NCI-H2029 (cell line): ENCODE data around the gene JOSD1.
A peak's percentile ranks its signal among the peaks of the same experiment; 100 is the strongest.

Experiments
- DNase-seq: peaks from one replicate; lab custom pipeline; 2025; lab: John Stamatoyannopoulos, UW

JOSD1 gene

DNA sequence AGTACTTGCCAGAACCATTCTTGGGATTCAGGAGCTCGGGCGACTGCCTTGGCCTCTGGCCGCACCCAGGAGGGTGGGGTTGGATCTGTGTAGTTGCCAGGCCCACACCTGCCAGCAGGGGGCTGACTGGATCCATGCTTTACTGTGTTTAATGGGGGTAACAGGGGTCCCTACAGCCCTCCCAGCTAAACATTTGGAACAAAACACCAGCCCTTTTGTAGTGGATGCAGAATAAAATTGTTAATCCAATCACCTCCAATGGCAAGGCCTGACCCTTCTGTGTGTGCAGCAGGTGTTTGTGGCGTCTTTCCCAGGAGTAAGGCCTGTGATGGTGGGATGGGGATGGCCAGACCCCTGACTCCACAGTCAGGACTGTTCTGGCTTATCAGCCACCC lies 32.6 kb upstream of the JOSD1 start:
- DNase-seq = peak; percentile 54

DNA sequence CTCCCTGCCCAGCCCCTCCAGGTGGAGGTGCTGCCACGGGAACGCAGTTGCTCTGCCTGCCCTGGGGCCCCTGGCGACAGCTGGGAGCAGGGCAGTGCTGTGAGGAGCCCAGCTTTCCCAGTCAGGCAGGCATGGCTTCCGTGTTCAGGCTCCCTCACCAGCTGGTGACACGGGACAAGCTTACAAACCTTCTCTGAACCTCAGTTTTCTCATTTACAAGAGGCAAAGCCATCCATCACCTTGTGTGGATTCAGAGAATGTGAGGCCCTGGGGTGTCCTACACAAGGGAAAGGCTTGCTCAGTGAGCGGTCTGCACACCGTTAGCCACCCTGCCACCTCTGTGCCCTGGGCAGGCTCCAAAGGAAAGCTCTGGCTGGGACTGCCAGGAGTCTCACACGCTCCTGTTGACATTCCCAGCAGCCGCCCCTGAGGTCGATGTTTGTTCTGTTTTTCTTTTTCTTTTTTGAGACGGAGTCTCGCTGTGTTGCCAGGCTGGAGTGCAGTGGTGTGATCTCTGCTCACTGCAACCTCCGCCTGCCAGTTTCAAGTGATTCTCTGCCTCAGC lies 31.6 kb upstream of the JOSD1 start:
- no peak for DNase-seq

DNA sequence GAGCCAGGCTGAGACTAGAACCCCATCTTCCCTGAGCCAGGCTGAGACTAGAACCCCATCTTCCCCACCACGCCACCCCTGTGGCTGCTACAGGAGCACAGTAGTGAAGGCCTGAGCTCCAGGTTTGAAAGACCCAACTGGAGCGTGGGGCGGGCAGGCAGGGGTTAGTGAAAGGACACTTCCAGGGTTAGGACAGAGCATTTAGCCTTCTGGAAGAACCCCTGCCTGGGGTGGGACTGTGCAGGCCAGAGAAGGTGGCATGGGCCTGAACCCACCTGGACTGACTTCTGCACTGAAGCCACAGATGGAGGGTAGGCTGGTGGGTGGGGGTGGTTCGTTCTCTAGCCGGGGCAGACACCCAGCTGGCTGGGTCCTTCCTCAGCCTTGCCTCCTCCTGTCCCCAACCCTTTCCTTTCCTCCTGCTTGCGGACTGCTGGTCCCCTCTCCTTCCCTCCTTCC lies 31.0 kb upstream of the JOSD1 start:
- DNase-seq = no peak

DNA sequence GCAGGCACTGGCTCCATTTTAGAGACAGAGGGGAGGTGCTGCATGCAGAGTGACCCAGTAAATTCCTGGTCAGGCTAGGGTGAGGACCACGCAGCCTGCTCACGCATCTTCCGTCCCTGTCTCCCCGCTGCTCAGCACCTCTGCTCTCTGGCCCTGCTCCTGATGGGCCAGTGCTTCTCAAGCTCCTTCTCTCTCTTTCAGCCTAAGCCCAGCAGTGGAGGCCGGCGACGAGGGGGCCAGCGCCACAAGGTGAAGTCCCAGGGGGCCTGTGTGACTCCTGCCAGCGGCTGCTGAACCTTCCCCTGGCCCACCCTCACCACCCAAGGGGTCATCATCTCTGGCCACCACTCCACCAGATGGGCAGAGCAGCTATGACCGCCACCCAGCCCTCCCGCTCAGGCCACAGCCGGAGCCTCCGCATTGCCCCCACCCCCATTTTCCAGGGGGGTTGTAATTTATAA lies 29.7 kb upstream of the JOSD1 start:
- DNase-seq = no peak

DNA sequence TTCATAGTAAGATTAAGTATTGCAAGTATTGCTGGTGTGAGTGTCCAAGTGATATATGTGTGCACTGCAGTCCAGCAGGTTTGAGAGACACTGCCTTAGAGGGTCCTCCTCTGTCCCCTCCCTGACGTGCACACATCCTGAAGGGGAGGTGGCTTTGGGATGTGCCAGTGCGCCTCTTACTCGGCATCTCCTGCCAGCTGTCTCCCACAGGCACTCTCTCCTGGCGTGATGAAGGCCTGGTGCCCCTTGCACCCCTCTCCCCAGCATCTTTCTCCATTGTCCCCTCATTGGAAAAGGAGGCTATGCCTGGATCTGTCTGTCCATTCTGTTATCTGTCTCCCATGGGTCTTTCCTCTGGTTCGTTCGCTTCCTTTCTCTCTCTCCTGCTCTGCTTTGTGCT lies 29.2 kb upstream of the JOSD1 start:
- no peak for DNase-seq

DNA sequence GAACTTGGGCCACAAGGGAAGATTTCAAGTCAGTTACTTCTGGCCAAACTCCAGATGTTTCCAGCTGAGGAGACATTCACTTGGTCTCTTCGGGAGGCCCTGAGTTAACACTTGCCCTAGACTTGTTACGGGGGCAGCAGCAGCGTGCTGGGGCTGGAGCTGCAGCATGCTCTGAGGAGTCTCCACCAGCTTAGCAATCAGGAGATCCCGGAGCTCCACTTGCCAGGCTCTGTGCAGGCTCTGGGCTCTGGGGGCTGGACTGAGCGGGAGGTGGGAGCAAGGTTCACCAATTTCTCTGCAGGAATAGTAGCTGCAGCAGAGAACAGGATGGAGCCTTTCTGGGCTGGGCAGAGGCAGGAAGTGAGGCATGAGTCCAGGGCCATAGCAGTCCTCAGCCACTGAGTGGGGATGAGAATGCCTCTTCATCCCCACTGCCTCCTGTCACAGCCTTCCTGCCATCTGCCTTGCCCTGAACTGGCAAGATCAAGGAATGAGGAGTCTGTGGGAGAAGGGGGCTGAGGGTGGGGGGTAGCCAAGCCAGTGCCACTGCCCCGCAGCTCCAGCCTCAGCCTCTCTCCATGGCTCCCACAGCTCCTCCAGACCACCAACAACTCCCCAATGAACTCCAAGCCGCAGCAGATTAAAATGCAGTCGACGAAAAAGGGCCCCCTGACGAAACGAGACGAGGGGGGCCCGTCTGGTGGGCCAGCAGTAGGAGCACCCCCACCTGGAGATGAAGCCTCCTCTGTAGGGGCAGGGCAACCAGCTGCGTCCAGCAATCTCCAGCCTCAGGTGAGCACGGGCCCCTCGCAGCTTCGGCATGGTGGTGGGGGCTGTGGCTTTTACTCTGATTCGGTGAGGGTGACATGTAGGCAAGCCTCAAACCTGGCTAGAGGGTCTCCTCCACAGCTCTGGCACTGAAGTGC lies 28.4 kb upstream of the JOSD1 start:
- no peak for DNase-seq

DNA sequence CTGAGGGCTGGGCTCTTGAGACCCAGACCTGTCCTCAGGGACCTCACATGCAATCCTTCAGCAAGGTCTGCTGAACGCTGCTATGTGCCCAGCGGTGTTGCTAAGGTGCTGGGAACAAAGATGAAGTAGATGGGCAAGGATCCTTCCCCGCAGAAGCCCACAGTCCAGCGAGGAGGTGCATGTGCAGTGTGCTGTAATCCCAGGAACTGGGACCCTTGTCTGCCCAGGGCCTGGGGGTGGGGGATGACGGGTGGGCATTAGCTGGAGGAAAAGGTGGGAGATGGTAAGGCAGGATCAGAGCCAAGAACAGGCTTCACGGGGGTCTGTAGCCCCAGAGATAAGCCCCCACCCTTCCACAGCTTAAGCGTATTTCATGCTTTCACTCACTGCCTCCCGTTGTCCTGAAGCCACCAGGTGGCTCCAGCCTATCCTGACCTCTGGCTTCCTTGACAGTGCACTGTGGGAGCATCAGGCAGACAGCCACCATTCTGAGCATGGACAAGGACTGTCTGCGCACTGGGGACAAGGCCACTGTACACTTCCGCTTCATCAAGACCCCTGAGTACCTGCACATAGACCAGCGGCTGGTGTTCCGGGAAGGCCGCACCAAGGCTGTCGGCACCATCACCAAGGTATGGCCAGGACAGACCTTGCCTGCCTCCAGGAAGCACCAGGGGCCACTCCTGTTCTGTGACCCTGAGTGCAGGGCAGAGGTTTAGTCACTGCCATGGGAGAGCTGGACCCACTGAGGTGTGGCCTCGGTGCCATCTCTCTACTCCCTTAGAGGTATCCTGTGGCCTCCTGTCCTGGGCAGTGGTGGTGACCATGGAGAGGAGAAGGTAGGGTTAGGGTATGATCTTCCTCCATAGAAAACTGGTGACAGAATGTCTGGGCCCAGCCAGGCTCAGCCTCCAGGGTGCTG lies 27.0 kb upstream of the JOSD1 start:
- DNase-seq = no peak

DNA sequence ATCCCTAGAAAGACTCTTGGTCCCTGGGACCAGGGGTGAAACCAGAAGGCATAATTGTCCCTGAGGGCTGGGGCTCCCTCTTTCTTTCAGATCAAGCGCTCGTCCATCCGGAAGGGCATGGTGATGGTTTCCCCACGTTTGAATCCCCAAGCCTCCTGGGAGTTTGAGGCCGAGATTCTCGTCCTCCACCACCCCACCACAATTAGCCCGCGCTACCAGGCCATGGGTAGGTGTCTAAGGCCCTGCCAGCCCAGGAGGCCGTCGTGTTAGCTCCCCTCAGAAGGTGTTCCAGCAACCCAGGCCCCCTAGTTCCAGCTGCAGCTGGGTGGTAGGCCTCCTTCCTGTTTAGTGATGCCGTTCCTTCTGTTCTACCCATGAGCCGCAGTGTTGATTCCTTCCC lies 26.4 kb upstream of the JOSD1 start:
- no peak for DNase-seq

DNA sequence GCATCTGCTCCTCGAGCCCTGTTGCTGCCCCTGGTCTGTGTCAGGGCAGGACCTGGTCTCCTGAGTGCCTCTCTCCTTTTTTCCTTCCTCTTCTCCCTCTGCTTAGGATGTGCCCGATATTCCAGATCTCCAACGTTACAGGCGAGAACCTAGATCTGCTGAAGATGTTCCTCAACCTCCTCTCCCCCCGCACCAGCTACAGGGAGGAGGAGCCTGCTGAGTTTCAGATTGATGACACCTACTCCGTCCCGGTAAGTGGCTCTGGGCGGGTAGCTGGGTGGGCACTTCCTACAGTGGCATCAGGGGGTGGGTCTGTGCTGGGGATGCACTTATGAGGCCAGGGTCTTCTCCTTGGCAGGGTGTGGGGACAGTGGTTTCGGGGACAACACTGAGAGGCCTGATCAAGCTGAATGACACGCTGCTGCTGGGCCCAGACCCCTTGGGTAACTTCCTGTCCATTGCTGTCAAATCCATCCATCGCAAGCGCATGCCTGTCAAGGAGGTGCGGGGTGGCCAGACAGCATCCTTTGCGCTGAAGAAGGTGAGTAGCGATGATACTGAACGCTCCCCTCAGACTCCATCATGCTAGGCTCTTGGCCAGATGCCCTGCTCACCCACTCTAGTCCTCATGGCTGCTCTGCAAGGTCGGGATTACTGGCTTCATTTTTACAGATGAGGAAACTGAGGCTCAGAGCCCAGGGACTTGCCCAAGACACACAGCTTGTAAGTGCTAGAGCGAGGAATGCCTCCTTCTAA lies 25.3 kb upstream of the JOSD1 start:
- no peak for DNase-seq

DNA sequence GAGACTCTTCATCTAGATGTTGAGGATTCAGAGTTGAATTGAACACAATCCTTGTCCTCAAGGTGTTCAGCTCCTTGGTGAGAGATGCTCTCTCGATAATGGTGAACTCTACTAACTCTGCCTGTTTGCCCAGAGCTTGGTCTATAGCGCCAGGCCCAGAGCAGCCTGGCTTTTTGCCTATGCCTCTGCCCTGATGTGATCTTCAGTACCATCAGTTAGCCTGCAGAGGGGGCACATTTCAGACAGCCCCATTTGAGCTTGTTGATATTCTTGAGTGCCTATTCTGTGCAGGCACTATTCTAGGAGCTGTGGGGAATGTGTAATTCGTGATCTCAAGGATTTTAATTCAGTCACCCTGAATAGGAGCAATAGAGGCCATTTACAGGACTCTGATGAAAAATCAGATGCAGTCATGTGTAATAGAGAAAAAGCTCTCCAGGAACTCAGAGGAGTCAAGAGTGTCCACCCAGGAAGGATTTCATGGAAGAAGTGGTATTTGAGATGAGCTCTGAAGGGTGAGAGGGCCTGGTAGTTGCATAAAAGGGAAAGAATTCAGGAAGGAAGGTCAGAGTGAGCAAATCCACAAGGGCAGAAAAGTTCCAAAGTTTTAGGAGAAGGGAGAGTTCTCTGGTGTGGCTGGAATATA lies 24.3 kb upstream of the JOSD1 start:
- no peak for DNase-seq

DNA sequence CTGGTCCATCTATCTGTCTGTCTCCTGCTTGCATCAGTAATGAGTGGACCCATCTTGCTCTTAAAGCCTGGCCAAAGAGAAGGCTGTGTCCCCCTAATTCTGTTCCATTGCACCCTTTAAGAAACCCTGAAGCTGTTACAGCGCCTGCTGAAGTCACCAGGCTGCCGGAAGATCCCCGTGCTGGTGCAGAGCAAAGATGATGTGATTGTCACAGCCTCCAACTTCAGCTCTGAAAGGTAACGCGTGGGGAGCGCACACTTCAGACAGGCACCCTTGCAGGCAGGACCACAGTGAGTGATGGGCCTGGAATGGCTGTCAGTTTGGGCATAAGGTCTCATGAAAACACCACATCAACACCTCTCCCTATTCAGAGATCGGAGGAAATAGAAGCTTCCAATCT lies 23.4 kb upstream of the JOSD1 start:
- no peak for DNase-seq

DNA sequence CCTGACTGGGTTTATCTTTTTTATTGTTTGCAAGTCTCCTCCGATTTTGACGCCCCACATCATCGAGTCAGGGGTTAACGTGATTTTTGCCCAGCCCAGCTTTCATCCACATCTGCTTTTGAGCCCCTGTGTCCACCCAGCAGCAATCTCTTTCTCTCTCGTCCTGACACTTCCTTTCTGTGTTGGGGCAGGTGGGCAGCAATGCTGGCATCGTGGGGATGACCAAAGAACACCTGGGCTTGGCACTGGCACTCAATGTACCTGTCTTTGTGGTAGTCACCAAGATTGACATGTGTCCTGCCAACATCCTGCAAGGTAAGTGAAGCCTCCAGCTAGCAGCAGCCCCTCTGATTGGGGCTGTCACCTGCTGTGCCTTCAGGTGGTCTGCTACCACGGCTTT lies 20.8 kb upstream of the JOSD1 start:
- DNase-seq = no peak

DNA sequence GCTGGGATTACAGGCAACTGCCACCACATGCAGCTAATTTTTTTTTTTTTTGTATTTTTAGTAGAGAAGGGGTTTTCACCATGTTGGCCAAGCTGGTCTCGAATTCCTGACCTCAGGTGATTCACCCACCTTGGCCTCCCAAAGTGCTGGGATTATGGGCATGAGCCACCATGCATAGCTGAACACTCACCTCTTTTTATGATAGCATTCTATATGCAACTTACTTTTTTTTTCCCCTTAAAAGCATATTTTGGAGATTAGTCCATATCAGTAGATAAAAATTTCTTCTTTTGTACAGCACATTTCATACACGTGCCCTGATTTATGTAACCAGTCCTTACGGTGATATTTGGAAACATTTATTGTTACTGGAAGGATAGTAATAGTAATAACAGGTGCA lies 19.6 kb upstream of the JOSD1 start:
- DNase-seq = no peak

DNA sequence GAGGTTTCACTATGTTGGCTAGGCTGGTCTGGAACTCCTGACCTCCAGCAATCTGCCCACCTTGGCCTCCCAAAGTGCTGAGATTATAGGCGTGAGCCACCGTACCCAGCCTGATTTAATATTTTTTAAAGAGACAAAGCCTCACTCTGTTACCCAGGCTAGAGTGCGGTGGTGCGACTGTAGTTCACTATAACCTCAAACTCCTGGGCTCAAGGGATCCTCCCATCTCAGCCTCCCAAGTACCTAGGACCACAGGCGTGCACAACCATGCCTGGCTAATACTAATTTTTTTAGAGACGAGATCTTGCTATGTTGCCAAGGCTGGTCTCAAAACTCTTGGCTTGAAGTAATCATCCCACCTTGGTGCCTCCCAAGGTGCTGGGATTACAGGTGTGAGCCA lies 18.5 kb upstream of the JOSD1 start:
- DNase-seq = no peak

DNA sequence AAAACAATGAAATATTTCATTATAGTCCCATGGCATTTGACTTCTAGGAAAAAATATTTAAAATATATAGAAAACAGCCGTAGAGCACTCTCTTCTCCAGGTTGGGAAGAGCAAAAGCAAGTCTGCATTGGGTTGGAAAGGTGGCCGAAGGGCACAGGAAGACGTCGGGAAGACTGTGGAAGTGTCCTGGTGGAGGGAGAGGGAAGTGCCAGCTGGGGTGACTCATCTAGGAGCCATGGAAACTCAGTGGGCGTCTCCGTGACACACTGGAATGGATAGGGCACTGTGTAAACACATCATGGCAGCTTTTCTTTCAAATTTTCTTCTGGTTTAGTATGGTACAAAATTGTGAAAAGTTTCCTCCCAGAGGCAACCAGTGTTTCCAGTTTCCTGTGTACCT lies 17.7 kb upstream of the JOSD1 start:
- peak; percentile 37 for DNase-seq

DNA sequence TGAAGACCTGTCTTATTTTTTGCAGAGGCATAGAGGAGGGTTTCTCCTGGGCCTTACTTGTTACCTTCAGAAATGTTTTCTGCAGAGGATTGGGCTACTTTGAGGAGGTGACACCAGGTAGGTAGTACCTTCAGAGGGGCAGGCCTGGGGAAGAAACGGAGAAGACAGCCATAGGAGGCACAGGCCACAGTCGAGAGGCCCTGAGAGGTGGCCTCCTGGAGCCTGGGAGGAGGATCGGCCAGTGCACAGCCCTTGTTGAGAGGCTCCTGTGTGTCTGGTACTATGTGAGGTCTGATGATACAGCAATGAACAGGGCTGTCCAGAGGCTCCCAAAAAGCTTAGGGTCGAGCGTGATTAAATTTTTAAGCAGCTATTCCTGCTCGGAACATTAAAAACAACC lies 16.5 kb upstream of the JOSD1 start:
- no peak for DNase-seq

DNA sequence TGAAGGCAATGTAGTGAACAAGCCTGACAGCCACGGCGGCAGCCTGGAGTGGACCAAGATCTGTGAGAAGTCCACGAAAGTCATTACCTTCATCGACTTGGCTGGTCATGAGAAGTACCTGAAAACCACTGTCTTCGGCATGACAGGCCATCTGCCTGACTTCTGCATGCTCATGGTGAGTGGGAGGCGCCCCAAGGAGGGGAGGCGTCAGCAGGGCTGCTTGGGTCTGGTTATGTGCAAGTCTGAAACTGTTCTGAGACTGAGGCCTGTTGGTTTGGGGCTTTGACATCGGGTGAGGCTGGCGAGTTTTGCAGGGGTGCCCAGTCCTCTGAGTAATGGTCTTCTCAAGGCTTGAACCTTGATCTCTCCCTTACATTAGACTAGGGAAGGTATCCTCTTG lies 16.1 kb upstream of the JOSD1 start:
- no peak for DNase-seq

DNA sequence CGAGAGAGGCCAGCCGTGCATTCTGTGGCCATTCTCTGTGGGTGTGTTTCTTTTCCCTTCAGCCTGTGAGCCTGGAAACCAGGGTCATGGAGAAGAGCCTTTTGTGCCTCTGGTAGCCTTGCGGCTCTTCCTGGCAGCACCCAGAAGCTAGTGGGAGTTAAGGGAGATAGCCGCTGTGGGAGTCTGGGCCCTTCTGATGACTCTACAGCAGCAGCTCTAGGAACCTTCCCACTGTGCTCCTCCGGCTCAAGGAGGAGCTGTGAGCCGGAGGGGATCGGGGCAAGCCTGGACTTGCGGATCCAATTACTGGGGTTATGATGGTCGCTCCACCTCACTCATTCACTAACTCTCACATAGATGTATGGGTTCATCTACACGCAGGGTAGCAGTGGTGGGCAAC lies 15.5 kb upstream of the JOSD1 start:
- DNase-seq = no peak

DNA sequence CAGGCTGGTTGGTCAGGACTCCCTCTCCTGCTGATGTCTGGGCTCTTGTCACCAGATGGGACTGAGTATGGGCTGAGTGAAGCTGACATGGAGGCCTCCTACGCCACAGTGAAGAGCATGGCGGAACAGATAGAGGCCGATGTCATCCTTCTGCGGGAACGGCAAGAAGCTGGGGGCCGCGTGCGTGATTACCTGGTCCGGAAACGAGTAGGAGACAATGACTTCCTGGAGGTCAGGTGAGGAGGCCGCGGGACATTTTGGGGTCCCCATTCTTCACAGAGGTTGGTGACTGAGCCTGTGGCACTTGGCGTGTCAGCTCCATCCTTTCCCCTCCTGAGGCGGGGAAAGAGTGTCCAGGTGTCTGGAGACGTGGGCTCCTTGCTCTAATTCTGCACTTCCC lies 15.1 kb upstream of the JOSD1 start:
- DNase-seq = no peak

DNA sequence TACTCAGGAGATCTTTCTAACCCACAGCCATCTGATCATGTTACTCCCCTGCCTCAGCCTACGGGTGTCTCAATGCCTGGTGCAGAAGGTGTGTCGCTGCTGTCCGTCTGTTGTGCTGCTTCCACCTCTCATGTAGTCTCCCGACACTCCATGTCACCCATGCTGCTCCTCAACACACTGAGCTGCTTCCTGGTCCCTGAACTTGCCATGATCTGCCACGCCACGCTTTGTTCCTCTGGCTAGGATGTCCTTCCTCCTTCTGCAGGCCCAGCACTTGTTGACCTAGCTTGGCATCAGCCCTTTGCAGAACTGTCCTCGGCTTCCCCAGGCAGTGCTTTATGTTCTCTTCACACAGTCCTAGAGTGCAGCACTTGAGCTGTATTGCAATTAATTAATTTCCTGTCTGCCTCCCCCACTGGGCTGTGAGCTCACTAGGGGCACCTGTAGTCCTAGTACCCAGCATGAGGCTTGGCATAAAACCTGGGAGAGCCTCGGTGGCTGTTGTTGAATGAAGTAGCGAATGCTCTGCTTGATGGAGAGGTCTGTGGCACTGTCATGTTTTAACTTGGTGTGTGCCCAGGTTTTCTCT lies 14.5 kb upstream of the JOSD1 start:
- peak; percentile 68 for DNase-seq

DNA sequence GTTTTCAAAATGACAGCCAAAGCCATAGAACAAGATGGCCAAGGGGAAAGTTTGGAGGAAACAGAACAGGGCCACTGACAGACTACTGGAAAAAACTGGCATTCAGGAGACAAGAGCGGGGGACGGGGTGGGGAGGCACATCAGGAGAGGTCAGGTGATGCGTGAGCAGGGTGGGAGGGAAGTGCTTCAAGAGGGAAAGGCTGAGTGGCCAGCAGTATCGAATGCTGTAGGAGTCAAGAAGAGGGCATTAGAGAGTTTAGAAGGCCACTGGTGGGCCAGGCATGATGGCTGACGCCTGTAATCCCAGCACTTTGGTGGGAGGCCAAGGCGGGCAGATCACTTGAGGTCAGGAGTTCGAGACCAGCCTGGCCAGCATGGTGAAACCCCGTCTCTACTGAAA lies 13.2 kb upstream of the JOSD1 start:
- no peak for DNase-seq
